Ovary (tissue), 9 donors: ENCODE measurements around the gene RBM23. TPM values are rescaled to one million over a fixed set of nuclear protein-coding genes. Genes with fewer than 3 reads are reported as not detected.
A peak's percentile ranks its signal among the peaks of the same experiment; 100 is the strongest.
"Not testable (repeated sequence)": the region's sequence is repeated elsewhere in the genome, so short reads cannot be mapped to it uniquely, and the experiment has no call there.

ENCODE experiments used
- DNase-seq, 5 donors: peaks; one replicate each; pipeline ENCODE4 v3.0.0-alpha.2; 2019 to 2020
- H3K27ac ChIP-seq, 2 donors: fragments of 200-600 bp; one replicate each; pipeline versions ENCODE4 v1.5.1 to v1.8.0; 2019 to 2022
- H3K27me3 ChIP-seq: fragments of 200-600 bp; one replicate; pipeline ENCODE4 v1.8.0; 2022
- H3K36me3 ChIP-seq: fragments of 200-600 bp; sonication (generic); one replicate; pipeline ENCODE4 v1.5.1; 2019
- H3K4me1 ChIP-seq: one replicate; pipeline ENCODE4 v1.8.1; 2013; ENCODE audit warnings: mild to moderate bottlenecking, moderate library complexity; ENCODE audit not compliant: insufficient read depth
- H3K4me3 ChIP-seq: fragments of 200-600 bp; sonication (generic); one replicate; pipeline ENCODE4 v1.5.1; 2017
- H3K9me3 ChIP-seq, 2 donors: fragments of 200-600 bp in 1 of 2; sonication (generic) in 1 of 2; one replicate each; pipeline versions ENCODE4 v1.5.1 to v1.8.1; 2013 to 2019; ENCODE audit warnings: mild to moderate bottlenecking in 1 of 2, moderate library complexity in 1 of 2
- EP300 ChIP-seq: sonication (generic); formaldehyde crosslinking; IDR thresholded peaks from one replicate; pipeline ENCODE4 v1.6.1; 2017; ENCODE audit warnings: antibody characterized with exemption
- POLR2A ChIP-seq: fragments of 450-650 bp; IDR thresholded peaks from one replicate; pipeline ENCODE4 v1.6.1; 2017; ENCODE audit warnings: antibody characterized with exemption, mild to moderate bottlenecking, moderate library complexity
- whole genome bisulfite sequencing, 3 donors: extraction: QIAGEN DNeasy Blood & Tissue Kit in 1 of 3; methylation state at CpG; one replicate each; pipeline versions ENCODE4 v1.1.5 to v1.1.7; 2013 to 2017; 5-methylcytosine and 5-hydroxymethylcytosine counted together
- intact Hi-C, 4 donors: fragments of 100-400 bp; cut with DNase I; formaldehyde crosslinking; loops; one replicate each; pipeline versions ENCODE4 v1.11.0 to v1.15.1; 2022 to 2023
- polyA plus RNA-seq, 2 donors: library from polyadenylated mRNA; stranded (reverse); fragments of 200-250 nt in 1 of 2; fragments of 350-450 nt in 1 of 2; fragmentation: Illumina TruSeq in 1 of 2; extraction: RNeasy Lipid Tissue Mini Kit (QIAGEN cat#74804) in 1 of 2; gene quantifications; one replicate each; pipeline ENCODE4 v1.2.3, GENCODE V29; 2013 to 2014
- total RNA-seq, 7 donors: library from RNA; depleted of rRNA in 2 of 7; stranded (reverse); fragments of >200 nt in 2 of 7; fragmentation: NEBNext Ultra II Directional in 3 of 7; extraction: Animal tissue kit (Norgen Biotek cat#: 25700) in 3 of 7; gene quantifications; one replicate each; pipeline versions ENCODE4 v1.1.0 to v1.2.4, GENCODE V29; 2016 to 2023
- TF ChIP-seq, protein P1 (sequence below), 3 donors: fragments of 450-650 bp in 2 of 3; fragments of 200-600 bp in 1 of 3; IDR thresholded peaks; one replicate each; pipeline versions ENCODE4 v1.5.1 to v1.8.0; 2016 to 2022; ENCODE audit warnings: antibody characterized with exemption in 3 of 3, mild to moderate bottlenecking in 1 of 3
- donor health status: DM: no; HTN: no; CAD: no; lungs with moderate emphysema.
- donor health status: DM: no; HTN: no; CAD: no.
- donor health status: Bipolar disorder and iron deficiency.
- donor health status: DM: yes; HTN: yes; CAD: no.
- donor health status: DM: no; HTN: no; CAD: no.
- donor health status: DM: yes; HTN: yes; CAD: no.

Gene RBM23
- total and polyA plus RNA-seq, 9 donors, result 57.0 to 244 (median 105) TPM

DNA sequence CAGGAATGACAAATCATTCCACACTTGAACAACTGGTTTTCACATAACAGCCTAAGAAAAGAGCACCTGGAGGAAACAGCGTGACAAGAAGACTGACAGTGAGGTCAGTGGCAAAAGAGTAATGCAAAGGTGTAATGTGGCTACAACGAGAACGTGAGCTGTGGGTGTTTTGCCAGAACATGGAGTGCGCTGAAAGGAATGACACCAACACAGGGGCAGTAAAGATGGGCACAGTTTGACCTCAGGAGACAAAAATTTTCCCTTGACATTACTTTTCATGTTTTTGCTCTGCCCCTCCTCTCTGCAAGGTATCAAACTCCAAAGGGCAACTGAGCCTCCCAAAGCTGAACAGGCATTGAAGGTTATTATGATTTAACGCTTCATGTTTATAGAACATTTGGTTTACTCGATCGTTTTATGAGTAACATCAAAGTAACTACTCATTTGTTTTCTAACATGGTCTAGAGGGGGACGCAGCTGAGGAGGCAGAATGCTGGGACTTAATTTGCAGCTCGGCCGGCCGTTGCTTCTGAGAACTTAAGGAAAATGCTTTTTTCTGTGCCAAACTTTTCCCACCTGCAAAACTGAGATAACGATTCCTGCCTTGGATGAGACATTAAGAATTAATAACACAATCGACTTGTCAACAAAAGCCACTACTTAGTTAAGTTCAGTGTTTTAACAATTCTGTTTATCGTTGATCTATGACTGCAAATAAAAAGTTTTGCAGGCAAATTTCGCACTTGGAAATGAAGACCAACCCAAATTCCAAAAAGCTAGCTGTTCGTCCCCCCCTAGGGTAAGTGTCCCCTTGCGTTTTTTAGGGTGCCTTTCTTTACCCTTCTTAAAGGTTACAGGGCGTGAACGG lies 37.0 kb upstream of the RBM23 start:
- Histone ChIP-seq H3K36me3 (no peaks in the 10 kb centered on the region), H3K27ac (peak overlapping the region; percentile 58 to 93), H3K9me3 (no peaks in the 10 kb centered on the region), H3K27me3 (no peaks in the 10 kb centered on the region), H3K4me3 (peak overlapping the region; percentile 62), H3K4me1 (peaks cover 2% of the 10 kb centered on the region)
- TF ChIP-seq POLR2A (no peak), EP300 (no peak)
- TF ChIP-seq, protein P1, sequence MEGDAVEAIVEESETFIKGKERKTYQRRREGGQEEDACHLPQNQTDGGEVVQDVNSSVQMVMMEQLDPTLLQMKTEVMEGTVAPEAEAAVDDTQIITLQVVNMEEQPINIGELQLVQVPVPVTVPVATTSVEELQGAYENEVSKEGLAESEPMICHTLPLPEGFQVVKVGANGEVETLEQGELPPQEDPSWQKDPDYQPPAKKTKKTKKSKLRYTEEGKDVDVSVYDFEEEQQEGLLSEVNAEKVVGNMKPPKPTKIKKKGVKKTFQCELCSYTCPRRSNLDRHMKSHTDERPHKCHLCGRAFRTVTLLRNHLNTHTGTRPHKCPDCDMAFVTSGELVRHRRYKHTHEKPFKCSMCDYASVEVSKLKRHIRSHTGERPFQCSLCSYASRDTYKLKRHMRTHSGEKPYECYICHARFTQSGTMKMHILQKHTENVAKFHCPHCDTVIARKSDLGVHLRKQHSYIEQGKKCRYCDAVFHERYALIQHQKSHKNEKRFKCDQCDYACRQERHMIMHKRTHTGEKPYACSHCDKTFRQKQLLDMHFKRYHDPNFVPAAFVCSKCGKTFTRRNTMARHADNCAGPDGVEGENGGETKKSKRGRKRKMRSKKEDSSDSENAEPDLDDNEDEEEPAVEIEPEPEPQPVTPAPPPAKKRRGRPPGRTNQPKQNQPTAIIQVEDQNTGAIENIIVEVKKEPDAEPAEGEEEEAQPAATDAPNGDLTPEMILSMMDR (IDR thresholded peaks at IDR 0.05), result no peak
- WGBS, 3 donors, result 6 to 14% (median 12%) methylated on average over 19 of the region's 19 CpGs
- intact Hi-C loops, result no loop called here
- DNase-seq, result peak in 1 of 5 donors; percentile 11

DNA sequence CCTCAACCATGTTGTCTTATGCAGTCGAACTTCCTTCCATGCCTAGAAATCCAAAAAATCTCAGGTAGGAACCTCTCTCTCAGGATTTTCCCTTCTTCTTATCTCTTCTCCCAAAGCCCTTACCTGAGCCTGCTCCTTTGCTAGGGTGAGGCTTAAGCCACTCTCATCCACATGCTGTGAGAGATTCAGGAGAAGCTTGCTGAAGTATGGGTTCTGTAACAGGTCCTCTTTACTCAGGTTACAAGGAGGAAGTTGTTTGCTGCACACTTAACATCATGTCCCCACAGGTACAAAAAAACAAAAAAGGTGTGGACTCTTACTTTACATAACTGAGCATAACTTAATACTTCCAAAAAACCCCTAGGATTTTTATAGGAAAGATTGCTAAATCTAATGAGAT lies 33.5 kb upstream of the RBM23 start:
- 96 to 100% (median 97%) methylated on average over 1 of the region's 1 CpG for WGBS, 3 donors
- Histone ChIP-seq H3K36me3 (no peaks in the 10 kb centered on the region), H3K27ac (no peak overlapping the region), H3K4me3 (no peak overlapping the region), H3K9me3 (no peaks in the 10 kb centered on the region), H3K27me3 (no peaks in the 10 kb centered on the region), H3K4me1 (peaks cover 2% of the 10 kb centered on the region)
- no peak for TF ChIP-seq POLR2A
- TF ChIP-seq, protein P1 (IDR thresholded peaks at IDR 0.05), result no peak
- no peak for TF ChIP-seq EP300
- DNase-seq, result no peak
- intact Hi-C loops, result no loop called here

DNA sequence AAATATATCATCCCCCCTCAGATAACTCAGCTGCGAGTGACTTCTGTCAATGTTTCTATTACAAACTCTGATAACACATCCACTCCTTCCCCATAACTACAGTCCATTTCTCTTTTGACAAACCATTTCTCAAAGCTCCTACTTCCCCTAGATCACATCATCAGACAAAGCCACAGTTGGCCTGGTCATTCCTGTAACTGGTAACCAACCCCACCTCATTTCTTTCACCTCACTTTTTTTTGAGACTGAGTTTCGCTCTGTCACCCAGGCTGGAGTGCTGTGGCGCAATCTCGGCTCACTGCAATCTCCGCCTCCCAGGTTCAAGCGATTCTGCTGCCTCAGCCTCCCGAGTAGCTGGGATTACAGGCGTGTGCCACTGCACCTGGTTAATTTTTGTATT lies 32.8 kb upstream of the RBM23 start:
- H3K36me3 ChIP-seq, H3K27me3 ChIP-seq, intact Hi-C loops, H3K4me1 ChIP-seq, H3K9me3 ChIP-seq, H3K4me3 ChIP-seq, H3K27ac ChIP-seq: not testable (repeated sequence)
- DNase-seq, result peak in 1 of 5 donors; percentile 3
- 91 to 93% (median 92%) methylated on average over 8 of the region's 8 CpGs for WGBS, 3 donors

DNA sequence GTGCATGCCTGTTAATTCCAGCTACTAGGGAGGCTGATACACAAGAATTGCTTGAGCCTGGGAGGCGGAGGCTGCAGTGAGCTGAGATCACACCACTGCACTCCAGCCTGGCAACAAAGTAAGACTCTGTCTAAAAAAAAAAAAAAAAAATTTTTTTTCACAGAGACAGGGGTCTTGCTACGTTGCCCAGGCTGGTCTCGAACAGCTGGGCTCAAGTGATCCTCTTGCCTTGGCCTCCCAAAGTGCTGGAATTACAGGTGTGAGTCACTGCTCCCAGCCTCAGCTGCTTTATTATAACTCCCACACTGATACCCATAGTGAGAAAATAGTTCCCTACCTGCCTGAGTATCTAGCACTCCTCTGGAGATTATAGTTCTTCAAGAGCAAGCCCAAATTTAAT lies 26.7 kb upstream of the RBM23 start:
- Histone ChIP-seq H3K27me3 (no peaks in the 10 kb centered on the region), H3K4me1 (no peaks in the 10 kb centered on the region), H3K36me3 (no peaks in the 10 kb centered on the region), H3K9me3 (no peaks in the 10 kb centered on the region), H3K27ac (no peak overlapping the region), H3K4me3 (no peak overlapping the region)
- TF ChIP-seq, protein P1 (IDR thresholded peaks at IDR 0.05), result no peak
- no peak for TF ChIP-seq POLR2A
- no peak for TF ChIP-seq EP300
- no peak for DNase-seq
- intact Hi-C loops, result no loop called here
- 89 to 95% (median 93%) methylated on average over 3 of the region's 3 CpGs for WGBS, 3 donors

DNA sequence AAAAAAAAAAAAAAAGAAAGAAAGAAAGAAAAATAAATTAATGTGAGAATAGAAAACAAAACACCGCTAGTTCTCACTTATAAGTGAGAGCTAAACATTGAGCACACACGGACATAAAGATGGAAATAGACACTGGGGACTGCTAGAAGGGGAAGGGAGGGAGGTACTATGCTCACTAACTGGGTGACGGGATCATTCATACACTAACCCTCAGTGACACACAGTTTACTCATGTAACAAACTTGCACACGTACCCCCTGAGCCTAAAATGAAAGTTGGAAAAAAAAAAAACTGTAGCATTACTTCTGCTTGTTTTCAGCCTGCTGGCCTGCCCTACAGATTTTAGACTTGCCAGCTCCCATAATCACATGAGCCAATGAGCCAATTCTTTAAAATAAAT lies 20.7 kb upstream of the RBM23 start:
- no peaks in the 10 kb centered on the region for H3K36me3 ChIP-seq
- no peak overlapping the region for H3K27ac ChIP-seq
- WGBS, 3 donors, result 87 to 92% (median 89%) methylated on average over 4 of the region's 4 CpGs
- H3K4me3 ChIP-seq, result no peak overlapping the region
- no peaks in the 10 kb centered on the region for H3K9me3 ChIP-seq
- no peaks in the 10 kb centered on the region for H3K27me3 ChIP-seq
- TF ChIP-seq, protein P1 (IDR thresholded peaks at IDR 0.05), result no peak
- TF ChIP-seq EP300 (no peak), POLR2A (no peak)
- intact Hi-C loops, result no loop called here
- DNase-seq, result no peak
- H3K4me1 ChIP-seq, result no peaks in the 10 kb centered on the region
